GM19351 (cell line): ENCODE measurements around the gene MAP2K5.

Experiments used
- ATAC-seq: cut with Tn5 transposase; IDR thresholded peaks from one replicate; pipeline ENCODE4 v1.9.1; 2021; ENCODE audit warnings: mild to moderate bottlenecking, moderate library complexity; ENCODE audit not compliant: unreplicated experiment

Gene MAP2K5

DNA sequence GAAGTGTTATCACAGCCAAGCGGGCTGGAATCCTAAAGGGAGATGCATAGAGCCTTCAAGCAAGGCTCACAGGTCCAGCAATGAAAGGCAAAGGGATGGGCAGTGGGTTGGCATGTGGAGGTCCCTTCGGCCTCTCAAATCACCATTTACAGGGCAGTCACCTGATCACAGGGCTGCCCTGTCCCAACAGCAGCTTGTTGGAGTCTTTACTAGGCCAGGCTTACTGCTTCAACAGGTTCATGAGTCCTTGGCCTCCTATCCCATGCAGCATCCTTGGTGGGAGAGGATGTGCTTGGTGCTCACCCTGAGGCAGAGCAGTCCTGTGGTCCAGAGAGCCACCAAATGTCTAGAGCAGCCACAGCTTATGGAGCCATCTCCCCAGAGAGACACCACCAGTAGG is 258.6 kb downstream of the MAP2K5 start:
- no peak for ATAC-seq

DNA sequence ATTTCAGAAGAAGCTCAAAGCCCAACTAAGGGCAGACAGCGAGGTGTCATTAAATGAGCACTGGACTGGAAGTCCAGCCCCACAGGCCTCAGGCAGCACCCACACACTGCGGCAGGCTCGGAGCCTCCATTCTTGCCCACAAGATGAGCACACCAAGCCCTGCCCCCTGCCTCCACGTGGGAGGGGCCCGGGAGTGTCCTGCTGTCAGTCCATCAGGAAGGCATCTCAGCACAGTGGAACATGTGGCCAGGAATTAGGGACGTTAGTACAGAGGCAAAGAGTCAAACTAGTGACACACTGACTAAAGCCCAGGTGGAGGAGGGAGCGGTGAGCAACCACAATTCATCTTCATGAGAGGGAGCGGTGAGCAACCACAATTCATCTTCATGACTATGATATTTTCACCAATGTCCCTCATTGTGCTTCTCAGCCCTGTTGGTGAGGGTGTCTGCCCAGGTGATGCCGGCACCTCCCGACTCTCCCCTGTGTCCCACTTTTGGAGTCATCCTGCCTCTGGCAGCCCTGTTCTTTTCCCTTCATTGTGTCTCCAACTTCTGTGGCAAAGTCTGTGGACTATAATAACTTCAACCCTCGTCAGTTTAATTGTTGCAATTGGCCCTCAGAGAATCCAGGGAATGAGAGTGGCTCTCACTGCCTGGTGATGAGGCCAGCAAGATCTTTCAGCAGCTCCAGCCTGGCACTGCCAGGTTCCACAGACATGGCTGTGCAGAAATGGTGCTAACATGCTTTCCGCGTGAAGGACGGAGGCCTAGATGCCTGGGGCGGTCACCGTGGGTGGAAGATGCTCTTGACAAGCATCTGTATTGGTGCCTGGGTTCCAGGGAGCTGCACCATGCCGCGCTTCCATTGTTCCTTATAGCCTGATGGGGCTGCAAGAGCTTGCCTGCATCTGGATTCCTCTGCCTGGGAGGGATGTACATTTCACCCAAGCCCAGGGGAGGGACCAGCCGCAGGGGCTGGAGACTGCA is 259.7 kb downstream of the MAP2K5 start:
- no peak for ATAC-seq

DNA sequence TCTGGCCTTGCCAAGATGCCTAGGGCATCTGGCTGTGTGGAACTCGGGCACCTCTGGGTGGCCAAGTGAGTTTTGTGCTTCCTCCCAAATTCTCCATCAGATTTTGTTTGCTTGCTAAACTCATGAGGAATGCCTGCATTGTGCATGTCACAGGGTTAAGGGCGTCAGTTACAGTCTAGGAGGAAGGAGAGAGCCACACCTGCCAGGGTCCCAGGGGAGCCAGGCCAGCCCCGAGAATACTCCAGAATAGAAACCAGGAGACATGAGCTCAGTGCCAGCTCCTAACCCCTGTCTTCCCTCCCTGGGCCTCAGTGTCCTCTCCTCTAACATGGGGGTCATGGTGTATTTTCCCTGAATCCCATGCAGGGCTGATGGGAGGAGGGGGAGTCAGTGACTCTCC is 260.8 kb downstream of the MAP2K5 start:
- ATAC-seq, result no peak

DNA sequence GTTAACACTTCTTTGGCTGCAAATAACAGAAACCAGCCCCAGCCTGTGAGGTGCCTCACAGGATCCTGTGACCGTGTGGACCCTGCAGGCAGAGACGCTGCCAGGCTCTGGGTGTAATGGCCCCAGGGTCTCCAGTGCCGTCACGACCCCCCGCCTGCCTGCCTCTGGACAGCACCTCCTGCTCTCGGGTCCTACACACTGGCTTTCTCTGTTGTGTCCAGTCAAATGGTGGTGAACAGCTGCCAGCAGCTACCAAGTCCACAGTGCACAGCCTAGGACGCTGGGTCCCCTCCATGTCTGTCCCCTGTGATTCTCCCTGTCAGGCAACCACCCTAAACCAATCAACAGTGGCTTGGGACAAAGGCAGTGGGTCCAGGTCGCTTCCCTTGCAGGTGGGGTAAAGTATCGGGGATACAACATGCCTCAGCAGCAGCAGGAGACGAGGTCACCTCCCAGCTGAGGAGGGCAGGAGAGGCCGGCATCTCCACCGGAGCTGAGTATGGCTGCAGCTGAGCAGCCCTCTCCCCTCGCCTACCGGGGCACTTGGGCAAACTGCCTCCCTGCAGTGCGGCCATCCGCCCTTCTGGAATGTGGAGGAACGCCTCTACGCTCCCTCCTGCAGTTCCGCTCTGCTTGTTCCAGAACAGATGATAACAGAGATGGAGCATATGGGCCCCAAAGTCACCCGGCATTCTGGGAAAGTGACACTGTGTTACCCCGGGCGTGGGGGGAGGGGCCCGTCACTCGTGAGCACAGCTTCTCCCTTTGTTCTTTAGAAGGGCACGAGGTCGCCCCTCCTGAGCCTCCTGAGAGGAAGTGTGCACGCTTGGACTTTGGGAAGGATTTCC is 261.7 kb downstream of the MAP2K5 start:
- no peak for ATAC-seq

GRCh38 chr15:67805008-67805665 is 262.6 kb downstream of the MAP2K5 start:
- no peak for ATAC-seq

DNA sequence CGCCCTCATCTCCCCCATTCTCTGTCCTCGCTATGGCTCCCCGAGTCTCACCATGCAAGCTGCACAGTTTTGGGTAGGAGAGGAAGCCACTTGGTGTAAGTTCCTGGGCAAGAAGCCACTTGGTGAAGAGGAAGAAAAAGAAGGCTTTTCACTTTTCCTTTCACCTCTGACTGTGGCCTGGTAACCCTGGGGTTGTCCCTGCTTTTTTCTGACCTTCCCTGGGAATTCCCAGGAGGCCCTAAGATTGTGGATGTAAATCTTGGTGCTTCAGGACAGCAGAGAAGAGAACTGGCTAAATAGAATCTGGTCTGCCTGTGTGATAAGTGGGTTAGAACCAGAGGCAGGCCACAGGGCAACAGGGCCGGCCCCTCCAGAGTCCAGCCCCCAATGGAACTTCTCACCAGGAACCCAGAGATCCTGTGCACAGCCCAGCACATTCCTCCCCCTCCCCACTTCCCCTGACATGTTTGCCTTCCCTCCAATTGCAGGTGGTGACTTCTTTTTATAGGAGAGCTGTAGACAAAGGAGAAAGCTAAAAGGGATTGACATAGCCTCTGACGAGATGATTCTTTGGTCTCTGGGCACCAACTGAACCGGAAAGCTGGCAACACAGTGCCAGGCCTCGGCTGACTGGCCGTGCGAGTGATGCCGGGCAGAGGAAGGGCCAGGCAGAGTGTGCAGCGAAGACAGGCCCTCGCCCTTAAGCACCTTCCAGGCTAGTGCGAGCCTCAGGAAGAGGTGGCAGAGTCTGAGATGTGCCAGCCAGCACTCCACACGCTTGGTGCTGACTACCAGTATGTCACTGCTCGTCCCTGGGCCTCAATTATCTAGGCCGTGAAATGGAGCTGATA is 263.4 kb downstream of the MAP2K5 start:
- ATAC-seq, result no peak

- ATAC-seq, result no peak
These were observed 264.0 kb downstream of the MAP2K5 start for GRCh38 chr15:67806536-67806935.

- ATAC-seq, result no peak
These were observed 264.6 kb downstream of the MAP2K5 start for GRCh38 chr15:67807141-67807540.

- ATAC-seq, result no peak
These were observed 265.3 kb downstream of the MAP2K5 start for GRCh38 chr15:67807836-67808235.

DNA sequence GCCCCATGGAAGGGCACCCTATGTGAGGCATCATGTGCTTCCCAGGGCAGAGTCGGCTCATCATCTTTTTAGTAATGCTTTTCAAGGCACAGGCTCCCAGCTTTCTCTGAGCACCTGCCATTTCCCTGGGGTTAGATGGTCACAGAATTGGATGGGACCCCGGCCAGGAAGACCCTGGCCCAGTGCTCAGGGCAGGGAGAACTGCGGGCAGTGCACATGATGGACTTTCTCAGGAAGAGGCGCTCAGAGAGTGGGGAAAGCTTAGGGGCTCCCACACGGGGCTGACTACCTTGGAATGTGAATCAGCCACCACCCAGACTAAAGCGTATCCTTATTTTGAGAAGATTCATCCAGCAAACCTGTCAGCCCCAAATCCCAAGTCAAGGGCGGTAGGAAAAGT is 266.3 kb downstream of the MAP2K5 start:
- ATAC-seq, result no peak

- ATAC-seq, result no peak
These were observed 266.9 kb downstream of the MAP2K5 start for GRCh38 chr15:67809441-67809840.

GRCh38 chr15:67809866-67810265 is 267.4 kb downstream of the MAP2K5 start:
- no peak for ATAC-seq

DNA sequence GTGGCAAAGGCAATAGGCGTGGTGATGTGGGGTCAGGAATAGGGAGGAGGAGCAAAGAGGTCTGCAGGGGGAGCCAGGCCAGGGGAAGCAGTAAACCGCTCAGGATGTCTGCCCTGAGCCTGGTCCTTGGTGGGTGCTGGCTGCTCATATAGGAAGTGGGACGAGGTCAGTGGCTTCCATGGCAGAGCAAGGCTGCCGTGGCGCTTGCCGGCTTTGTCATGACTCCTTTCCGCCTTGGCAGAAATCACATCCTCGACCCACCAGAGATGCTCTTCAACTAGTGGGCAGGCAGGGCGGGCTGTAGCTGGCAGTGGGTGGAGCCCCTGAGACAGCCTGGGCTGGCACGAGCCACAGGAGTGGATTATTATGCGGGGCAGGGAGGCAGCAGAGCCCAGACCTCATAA is 269.7 kb downstream of the MAP2K5 start:
- no peak for ATAC-seq

- no peak for ATAC-seq
These were observed 270.7 kb downstream of the MAP2K5 start for GRCh38 chr15:67813104-67813634.

DNA sequence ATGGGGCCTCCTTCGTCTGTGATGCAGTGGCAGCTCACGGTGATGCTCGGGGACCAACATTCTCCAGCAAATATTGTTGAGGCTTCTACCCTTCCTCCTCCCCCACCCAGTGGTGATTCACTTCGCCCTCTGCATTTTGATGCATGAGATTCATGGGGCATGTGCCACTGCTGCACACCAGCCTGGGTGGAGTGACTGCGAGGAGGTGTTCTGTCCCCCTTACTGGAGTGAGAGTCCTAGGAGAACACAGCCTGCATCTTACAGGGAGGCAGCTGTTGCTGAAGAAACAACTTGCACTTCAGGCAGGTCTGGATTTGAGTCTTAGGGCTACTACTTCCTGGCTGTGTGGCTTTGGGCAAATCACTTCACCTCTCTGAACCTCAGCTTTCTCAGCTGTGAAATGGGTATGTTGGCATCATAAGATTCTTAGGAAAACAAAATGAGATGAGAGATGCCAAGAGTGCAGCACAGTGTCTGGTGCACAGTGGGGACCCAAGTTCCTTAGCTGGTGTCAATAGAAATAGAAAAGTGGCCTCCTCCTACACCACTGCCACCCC is 272.6 kb downstream of the MAP2K5 start:
- no peak for ATAC-seq

- no peak for ATAC-seq
These were observed 274.2 kb downstream of the MAP2K5 start for GRCh38 chr15:67816668-67817067.

DNA sequence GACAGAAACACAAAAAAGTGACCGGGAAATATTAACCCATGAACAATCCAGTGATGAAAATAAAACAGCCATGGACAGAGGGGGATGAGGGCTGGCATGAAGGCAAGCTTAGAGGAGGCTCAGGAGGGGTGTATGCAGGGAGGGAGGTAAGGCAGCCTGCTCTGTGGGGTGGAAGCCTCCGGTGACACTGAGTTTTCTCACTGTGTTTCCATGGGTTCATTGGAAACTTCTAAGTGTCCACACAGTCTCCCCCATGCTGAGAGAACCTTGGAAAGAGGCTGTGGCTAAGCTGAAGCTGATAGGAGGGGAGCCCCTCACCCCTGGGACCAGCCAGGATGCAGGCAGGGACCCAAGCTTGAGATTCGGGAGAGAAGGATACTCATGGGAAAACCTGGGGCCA is 276.0 kb downstream of the MAP2K5 start:
- no peak for ATAC-seq

DNA sequence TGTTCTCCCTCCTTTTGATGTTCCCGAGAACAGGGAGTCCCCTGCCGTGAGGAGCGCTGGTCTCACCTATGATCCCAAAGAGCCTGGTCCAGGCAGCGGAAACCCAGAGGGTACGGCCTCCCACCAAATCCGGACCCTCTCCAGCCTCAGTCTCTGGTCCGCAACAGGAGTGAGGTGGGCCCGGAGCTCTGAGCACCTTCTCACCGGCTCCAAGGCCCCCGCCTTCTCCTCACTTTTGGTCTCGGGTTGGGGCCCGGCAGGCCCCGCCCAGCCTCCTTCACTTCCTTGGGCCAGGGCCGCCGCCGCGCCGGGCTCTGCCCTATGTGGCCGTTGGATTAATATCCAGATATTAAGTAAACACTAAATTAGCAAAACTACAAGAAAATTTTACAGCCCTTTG is 277.1 kb downstream of the MAP2K5 start:
- no peak for ATAC-seq

- no peak for ATAC-seq
These were observed 277.9 kb downstream of the MAP2K5 start for GRCh38 chr15:67820122-67820991.
